ENCODE results near the gene DENND1C. TPM values are rescaled to one million over a fixed set of nuclear protein-coding genes. Genes with fewer than 3 reads are reported as not detected.

DENND1C gene
- total RNA-seq, 1 donor from 2014 or later = not detected

DNA sequence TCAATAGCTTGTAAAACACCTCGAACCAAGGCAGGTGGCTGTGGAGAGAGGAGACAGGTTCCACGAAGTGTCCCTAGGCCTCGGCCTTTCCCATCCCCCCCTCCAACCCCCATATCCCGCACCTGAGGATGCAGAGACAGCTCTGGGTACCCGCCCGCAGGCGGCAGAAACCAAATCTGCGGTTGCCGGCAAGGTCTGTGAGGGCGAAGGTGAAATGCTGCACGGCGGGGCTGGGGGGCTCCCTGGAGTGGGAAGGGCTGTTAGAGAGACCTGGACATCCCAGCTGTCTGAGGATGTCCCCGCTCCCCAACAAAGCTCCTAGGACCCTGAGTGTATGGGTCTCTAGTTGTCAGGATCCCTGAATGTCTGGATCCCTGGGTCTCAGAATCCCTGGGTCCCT lies 2.8 kb downstream of the DENND1C start:
- no peak for DNase-seq

DNA sequence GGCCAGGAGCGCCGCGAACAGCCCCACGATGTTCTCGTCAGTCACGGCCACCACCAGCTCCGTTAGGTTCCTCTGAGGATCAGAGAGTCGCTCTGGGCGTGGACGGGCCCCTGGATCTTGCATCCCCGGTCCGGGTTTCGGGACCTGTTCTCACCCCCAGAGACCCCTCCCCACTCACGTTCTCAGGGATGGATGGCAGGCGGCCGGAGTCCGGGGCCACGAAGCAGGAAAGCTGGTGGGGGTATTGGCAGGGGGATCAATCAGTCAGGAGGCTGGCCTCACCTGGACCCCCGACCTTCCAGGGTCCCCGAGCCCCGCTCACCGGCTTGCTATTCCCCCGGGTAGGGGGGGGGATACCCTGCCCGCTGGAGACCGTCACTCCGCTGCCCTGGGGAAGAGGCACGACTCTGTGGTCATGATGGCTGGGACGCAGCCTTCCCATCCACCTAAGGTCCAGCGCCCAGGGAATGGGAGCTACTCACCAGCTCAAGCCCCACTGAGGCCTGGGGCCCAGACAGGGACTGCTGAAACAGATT lies 4.6 kb downstream of the DENND1C start:
- DNase-seq = no peak

- DNase-seq = peak; percentile 45
These were observed 5.3 kb downstream of the DENND1C start for GRCh38 chr19:6476155-6476895.

- DNase-seq = no peak
These were observed 6.1 kb downstream of the DENND1C start for GRCh38 chr19:6475321-6476108.

- DNase-seq = no peak
These were observed 7.9 kb downstream of the DENND1C start for GRCh38 chr19:6473647-6474046.

DNA sequence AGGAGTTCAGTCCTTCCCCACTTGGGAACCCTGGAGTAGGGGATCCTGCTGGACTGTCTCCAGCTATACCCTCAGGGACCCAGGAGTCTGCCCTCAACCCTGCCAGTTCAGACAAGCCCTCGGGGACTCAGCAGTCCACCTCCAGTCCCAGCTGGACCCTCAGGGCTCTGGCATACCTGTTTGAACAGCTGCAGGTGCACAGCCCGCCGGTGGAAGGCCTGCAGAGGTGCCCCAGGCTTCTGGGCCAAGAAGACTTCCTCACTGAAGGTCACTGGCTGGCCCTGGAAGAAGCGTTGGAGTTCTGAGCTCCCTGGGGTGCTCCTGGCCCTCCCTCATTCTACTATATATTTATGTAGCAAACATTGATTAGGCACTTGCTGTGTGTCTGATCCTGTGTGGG lies 8.9 kb downstream of the DENND1C start:
- DNase-seq = no peak

DNA sequence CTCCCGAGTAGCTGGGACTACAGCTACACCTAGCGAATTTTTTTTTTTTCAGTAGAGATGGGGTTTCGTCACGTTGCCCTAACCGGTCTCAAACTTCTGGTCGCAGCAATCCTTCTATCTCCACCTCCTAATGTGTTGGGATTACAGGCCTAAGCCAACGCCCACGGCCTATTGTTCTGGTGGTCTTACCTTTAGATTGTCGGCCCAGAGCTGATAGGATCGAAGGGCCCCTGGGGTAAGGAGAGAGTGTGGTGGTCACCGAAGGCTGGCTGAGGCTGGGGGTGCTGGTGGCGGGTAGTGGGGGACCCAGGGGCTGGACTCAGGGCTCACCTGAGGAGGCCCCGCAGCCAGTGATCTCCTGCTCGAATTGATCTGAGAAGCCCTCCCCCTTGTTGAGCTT lies 10.5 kb downstream of the DENND1C start:
- DNase-seq = no peak

DNA sequence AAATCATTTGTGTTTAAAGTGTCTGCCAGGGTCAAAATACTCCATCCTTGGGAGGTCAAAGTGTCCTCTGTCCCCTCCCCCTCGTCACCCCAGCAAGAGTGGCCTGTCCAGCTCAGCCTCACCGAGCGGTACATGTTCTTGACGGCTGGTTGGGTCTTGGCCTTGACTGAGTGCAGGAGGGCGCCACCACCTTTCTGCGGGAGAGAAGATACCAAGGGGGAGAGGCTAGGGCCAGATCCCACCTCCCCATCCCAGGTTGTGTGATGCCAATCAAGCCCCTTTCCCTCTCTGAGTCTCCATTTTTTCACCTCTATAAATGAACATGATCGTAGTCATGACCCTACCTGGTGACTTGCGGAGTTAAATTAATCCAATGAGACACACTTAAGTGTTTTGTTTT lies 11.4 kb downstream of the DENND1C start:
- no peak for DNase-seq

DNA sequence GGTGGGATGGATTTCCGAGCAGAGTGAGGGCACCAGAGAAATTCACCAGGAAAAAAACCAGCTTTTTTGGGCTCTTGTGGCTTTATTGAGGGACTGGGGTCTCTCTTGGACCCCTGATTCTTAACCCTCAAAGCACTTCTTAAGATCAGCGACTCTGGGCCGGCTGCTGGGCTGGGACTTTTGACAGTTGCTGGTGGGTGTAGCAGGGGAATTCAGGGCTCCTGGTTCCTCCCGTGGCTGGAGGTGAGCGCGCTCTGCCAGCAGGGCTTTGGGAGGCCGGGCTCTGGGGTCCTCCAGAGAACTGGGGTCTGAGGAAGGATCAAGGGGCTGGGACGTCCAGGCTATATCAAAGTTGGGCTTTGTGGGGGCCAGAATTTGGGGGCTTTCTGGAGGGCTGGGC lies 14.2 kb downstream of the DENND1C start:
- no peak for DNase-seq

DNA sequence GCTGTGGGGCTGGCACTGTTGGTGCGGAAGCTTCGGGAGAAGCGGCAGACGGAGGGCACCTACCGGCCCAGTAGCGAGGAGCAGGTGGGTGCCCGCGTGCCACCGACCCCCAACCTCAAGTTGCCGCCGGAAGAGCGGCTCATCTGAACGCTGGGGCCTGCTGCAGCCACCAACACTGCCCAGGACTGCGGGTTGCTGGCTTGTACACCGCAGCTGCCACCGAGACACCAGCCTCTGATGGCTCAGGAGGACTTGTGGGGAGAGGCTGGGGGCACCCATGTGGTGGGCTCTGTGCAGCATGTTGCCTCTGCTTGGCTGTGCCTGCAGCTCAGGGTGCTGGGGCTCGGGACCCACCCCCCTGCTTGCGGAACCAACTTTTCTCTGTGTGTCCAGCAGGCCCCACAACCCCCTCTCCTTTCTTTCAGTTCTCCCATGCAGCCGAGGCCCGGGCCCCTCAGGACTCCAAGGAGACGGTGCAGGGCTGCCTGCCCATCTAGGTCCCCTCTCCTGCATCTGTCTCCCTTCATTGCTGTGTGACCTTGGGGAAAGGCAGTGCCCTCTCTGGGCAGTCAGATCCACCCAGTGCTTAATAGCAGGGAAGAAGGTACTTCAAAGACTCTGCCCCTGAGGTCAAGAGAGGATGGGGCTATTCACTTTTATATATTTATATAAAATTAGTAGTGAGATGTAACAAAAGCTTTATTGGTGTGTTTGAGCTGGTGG lies 14.9 kb downstream of the DENND1C start:
- DNase-seq = no peak

GRCh38 chr19:6465663-6466062 lies 15.9 kb downstream of the DENND1C start:
- no peak for DNase-seq

DNA sequence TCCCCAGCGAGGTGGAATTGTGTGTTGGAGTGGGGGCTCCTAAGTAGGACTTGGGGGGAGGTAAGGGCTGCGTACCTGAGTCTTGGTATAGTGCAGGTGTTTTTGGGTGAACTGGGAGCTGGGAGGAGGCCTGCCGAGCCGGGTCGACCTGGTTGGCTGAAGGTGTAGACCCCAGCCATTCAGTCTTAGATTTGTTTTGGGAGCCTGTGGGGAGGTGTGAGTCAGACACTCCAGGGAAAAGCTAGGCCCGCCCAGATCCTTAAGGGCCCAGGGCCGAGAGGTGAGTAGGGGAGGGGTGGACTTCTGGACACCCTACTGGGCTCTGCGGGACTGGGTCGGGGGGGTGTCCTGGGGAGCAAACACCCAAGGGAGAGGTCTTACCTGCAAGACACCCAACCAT lies 16.6 kb downstream of the DENND1C start:
- no peak for DNase-seq

DNA sequence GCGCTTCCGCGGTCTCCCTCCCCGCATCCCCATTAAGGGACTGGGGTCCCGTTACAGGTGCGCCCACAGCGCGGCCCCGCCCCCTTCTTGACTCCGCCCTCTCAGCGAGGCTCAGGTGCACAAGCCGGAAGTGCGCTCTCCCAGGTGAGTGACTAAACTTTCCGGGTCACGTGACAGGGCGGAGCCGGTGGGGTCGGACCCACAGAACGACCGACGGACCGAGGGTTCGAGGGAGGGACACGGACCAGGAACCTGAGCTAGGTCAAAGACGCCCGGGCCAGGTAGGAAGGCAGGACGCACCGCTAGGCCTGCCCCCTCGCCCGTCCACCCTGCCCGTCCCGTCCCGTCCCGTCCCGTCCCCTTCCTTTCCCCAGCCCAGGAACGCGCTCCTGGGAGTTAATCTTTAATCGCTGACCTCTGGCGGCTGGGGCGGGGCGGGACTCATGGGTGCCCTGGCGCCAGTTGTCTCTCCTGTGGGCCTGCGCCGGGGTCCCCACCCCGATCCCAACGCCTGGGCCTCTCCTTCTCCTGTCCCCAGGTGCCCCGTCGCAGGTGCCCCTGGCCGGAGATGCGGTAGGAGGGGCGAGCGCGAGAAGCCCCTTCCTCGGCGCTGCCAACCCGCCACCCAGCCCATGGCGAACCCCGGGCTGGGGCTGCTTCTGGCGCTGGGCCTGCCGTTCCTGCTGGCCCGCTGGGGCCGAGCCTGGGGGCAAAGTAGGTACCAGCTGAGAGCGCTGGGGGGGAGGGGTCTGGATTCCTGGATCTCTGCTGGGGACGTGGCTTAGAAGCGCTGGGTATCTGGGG lies 17.3 kb downstream of the DENND1C start, which contains the start of gene CRB3:
Gene CRB3, plus strand, starts transcription at position 202 of the 804 bp plus-strand sequence. Its CDS starts 431 bp downstream, at position 633.
- no peak for DNase-seq

DNA sequence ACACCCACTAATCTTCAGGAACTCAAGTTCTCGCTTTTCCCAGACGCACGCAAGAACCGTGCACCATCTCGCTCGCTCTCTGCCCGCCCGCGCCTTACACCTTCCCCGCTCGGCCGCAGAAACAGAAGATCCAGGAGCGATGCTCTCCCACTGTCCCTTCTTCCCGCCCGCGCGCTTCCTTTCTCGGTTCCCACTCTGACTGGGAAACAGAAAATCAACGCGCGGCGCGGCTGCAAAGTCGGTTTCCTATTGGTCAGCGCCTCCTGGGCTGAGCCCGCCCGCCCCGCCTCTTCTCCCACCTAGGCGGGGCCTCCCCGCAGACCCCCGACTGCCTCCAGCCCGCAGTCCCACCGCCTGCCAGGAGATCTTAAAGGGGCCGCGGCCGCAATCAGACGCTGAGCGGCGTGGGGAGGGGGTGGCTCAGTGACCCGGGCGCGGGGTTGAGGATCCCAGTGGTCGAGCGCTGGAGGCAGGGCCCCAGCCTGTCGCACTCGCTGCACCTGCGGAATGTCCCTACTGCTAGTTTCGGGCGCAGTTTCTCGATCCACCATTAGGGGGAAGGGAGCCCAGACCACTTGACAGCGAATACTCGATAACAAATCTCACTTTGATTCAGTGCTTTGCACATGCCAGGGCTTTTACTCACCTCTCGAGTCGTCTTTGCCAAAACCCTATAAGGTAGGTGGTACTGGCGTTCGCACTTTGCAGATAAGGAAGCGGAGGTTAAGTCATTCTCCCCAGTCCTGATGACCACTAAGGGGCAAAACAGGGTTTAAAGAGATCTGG lies 21.3 kb downstream of the DENND1C start:
- DNase-seq = peak; percentile 98

- peak; percentile 48 for DNase-seq
These were observed 22.1 kb downstream of the DENND1C start, which contains the start of gene SLC25A23 for GRCh38 chr19:6459262-6460098. SLC25A23 (minus strand) TSS chr19:6459792; CDS start chr19:6459628, 164 bp downstream.

DNA sequence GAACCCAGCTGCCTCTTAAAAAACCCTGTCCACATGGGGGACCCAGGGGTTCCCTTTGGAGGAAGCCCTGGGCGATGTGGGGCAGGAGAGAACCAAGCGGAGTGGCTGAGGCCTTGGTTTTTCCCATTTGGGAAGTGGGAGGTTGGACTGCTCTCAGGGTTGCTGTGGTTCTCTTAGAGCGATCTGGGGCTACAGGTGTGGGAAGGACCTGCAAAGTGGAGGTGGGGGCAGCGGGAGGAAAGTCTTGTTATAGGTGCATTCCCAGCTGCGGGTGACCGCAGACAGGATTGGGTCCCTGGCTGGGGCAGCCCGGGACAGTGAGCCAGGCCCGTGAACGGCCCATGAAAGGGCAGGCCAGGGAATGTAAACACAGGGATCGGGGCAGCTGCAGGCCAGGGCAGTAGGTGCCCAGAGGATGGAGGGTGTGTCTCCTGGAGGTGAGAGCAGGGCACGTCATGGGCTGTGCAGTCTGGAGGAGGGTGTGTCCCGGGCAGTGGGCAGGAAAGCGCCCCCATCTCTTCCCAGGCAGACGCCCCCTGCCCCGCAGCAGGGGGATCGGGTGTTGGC lies 22.8 kb downstream of the DENND1C start:
- DNase-seq = no peak

GRCh38 chr19:6457958-6458694 lies 23.5 kb downstream of the DENND1C start:
- no peak for DNase-seq

DNA sequence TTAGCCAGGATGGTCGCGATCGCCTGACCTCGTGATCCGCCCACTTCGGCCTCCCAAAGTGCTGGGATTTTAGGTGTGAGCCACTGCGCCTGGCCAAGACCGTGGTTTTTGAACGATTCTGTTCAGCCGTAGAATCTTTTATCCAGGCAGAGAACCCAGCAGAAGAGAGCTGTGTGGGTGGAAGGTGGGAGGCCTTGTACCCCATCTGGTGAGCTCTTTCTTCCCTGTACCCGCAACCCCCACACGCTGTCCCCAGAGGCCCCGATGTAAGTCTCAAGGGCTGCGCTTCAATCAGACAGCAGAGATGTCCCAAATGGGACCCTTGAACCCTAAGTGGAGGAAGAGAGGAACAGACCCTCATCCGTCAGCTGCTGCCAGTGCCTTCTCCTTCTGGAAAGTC lies 25.7 kb downstream of the DENND1C start:
- no peak for DNase-seq
